GM19025 (cell line): Measurements from ENCODE around the gene EAF1.
"Not testable (repeated sequence)": the region's sequence is repeated elsewhere in the genome, so short reads cannot be mapped to it uniquely, and the experiment has no call there.

ENCODE experiments used
- ATAC-seq: cut with Tn5 transposase; IDR thresholded peaks from one replicate; pipeline ENCODE4 v1.9.1; 2021; ENCODE audit warnings: mild to moderate bottlenecking, low read depth, moderate library complexity; ENCODE audit not compliant: unreplicated experiment

The EAF1 gene

GRCh38 chr3:15477951-15478639, 50.7 kb downstream of the EAF1 start:
- ATAC-seq: no peak

- ATAC-seq: no peak
These were observed 51.2 kb downstream of the EAF1 start for GRCh38 chr3:15478640-15478979.

- no peak for ATAC-seq
These were observed 52.2 kb downstream of the EAF1 start for GRCh38 chr3:15479400-15480224.

GRCh38 chr3:15484551-15484950, 57.2 kb downstream of the EAF1 start:
- ATAC-seq: not testable (repeated sequence)

GRCh38 chr3:15486020-15486419, 58.6 kb downstream of the EAF1 start:
- no peak for ATAC-seq

GRCh38 chr3:15486979-15487378, 59.6 kb downstream of the EAF1 start:
- no peak for ATAC-seq

GRCh38 chr3:15488002-15488401, 60.6 kb downstream of the EAF1 start:
- ATAC-seq: no peak

- ATAC-seq: no peak
These were observed 62.8 kb downstream of the EAF1 start for GRCh38 chr3:15490158-15490557.

- no peak for ATAC-seq
These were observed 63.7 kb downstream of the EAF1 start for GRCh38 chr3:15491143-15491542.
